ENCODE measurements around the gene THSD8. TPM values are rescaled to one million over a fixed set of nuclear protein-coding genes. Genes with fewer than 3 reads are reported as not detected.
A peak's percentile ranks its signal among the peaks of the same experiment; 100 is the strongest.

THSD8 gene
- total and polyA plus RNA-seq, 2 donors (not counting 1 experiment from before 2014, with no cell fraction given): not detected

DNA sequence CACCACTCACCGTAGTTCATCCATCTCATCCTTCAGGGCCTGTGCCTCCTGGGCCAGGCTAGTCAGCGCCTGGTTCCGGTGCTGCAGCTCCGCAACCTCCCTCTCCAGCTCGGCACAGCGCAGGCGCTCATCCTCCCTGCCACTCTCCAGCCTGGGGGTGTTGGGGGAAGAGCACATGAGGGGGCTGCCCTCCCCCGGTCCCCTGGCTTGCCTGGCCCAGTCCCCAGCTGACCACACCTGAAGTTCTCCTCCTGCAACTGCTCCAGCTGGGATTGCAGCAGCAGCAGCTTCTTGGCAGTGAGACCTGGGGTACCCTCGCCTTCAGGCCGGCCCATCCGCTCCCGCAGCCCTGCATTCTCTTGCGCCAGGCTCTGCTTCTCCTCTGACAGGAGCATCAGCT is 30.9 kb upstream of the THSD8 start:
- no peaks in the 10 kb centered on the region for H3K36me3 ChIP-seq (ENCODE audit: control insufficient read depth, insufficient read depth, low read length)
- no peak overlapping the region for H2AFZ ChIP-seq (ENCODE audit: low read length)
- no peaks in the 10 kb centered on the region for H3K9me3 ChIP-seq (ENCODE audit: control insufficient read depth, insufficient read depth, low read depth, low read length)
- no peak overlapping the region for H3K4me3 ChIP-seq (replicated peaks in 1 of 4; ENCODE audit: control extremely low read depth in 1 of 4, insufficient read depth in 1 of 4, low read depth in 3 of 4, low read length in 4 of 4)
- no peak for DNase-seq (ENCODE audit: low read depth in 2 of 2)
- H3K9ac ChIP-seq (ENCODE audit: insufficient read depth, low read length): no peak overlapping the region
- no peaks in the 10 kb centered on the region for H3K27me3 ChIP-seq (ENCODE audit: control insufficient read depth, insufficient read depth, low read length)
- H4K20me1 ChIP-seq (ENCODE audit: control insufficient read depth, extremely low read depth, insufficient read depth, low read length): no peaks in the 10 kb centered on the region
- H3K79me2 ChIP-seq (ENCODE audit: control insufficient read depth, insufficient read depth, low read length): no peaks in the 10 kb centered on the region
- no peak overlapping the region for H3K4me2 ChIP-seq (ENCODE audit: extremely low read depth, insufficient read depth, low read length)
- H3K27ac ChIP-seq (ENCODE audit: insufficient read depth, low read length): no peak overlapping the region
- peaks cover 7% of the 10 kb centered on the region for H3K4me1 ChIP-seq (ENCODE audit: control insufficient read depth, extremely low read depth, insufficient read depth, low read length)
- TF ChIP-seq, protein P1, sequence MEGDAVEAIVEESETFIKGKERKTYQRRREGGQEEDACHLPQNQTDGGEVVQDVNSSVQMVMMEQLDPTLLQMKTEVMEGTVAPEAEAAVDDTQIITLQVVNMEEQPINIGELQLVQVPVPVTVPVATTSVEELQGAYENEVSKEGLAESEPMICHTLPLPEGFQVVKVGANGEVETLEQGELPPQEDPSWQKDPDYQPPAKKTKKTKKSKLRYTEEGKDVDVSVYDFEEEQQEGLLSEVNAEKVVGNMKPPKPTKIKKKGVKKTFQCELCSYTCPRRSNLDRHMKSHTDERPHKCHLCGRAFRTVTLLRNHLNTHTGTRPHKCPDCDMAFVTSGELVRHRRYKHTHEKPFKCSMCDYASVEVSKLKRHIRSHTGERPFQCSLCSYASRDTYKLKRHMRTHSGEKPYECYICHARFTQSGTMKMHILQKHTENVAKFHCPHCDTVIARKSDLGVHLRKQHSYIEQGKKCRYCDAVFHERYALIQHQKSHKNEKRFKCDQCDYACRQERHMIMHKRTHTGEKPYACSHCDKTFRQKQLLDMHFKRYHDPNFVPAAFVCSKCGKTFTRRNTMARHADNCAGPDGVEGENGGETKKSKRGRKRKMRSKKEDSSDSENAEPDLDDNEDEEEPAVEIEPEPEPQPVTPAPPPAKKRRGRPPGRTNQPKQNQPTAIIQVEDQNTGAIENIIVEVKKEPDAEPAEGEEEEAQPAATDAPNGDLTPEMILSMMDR (conservative IDR thresholded peaks at IDR 0.05 in 1 of 2, IDR thresholded peaks at IDR 0.05 in 1 of 2; ENCODE audit: low read depth in 1 of 2, low read length in 2 of 2): no peak
- no peak for TF ChIP-seq EZH2 (IDR thresholded peaks at IDR 0.05; ENCODE audit: low read length, missing control alignments)

DNA sequence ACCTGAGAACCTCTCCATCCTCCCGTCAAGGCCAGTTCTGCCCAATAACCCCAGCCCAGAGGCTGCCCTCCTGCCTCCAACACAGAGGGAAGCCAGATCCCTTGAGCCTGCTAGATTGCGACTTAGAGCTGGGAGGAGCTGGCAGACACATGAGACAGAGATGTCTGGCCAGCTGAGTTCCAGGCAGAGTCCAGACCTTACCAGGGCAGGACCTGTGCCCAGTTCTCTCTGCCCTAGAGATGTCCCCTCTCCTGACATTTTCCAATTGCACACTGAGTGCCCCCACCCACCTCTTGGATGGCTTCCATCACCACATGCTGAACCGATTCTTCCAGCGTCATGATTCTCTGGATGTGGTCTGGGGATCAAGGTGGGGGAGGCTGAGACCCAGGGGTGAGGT is 29.5 kb upstream of the THSD8 start:
- no peak overlapping the region for H3K4me3 ChIP-seq (replicated peaks in 1 of 4; ENCODE audit: control extremely low read depth in 1 of 4, insufficient read depth in 1 of 4, low read depth in 3 of 4, low read length in 4 of 4)
- H3K79me2 ChIP-seq (ENCODE audit: control insufficient read depth, insufficient read depth, low read length): no peaks in the 10 kb centered on the region

DNA sequence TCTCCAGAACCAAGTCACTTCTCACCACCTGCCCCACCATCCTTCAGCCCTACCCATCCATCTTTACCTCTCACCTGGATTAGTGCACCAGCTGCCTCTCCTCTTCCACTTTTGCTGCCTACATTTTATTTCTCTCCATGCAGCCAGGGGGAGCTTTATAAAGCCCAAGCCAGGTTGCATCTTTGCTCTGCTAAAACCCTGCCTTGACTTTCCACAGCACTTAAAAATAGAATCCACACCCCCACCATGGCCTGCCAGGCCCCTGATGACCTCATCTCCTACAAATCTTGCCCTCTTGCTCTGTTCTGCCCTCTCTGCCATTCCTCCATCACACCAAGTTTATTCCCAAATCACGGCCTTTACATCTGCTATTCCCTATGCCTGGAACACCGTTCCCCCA is 28.3 kb upstream of the THSD8 start:
- H3K9me3 ChIP-seq (ENCODE audit: control insufficient read depth, insufficient read depth, low read depth, low read length): no peaks in the 10 kb centered on the region
- no peak overlapping the region for H3K27ac ChIP-seq (ENCODE audit: insufficient read depth, low read length)
- H3K4me2 ChIP-seq (ENCODE audit: extremely low read depth, insufficient read depth, low read length): no peak overlapping the region
- DNase-seq (ENCODE audit: low read depth in 2 of 2): no peak
- no peaks in the 10 kb centered on the region for H3K27me3 ChIP-seq (ENCODE audit: control insufficient read depth, insufficient read depth, low read length)
- H3K4me3 ChIP-seq (replicated peaks in 1 of 4; ENCODE audit: control extremely low read depth in 1 of 4, insufficient read depth in 1 of 4, low read depth in 3 of 4, low read length in 4 of 4): no peak overlapping the region
- H3K36me3 ChIP-seq (ENCODE audit: control insufficient read depth, insufficient read depth, low read length): no peaks in the 10 kb centered on the region
- no peak overlapping the region for H3K9ac ChIP-seq (ENCODE audit: insufficient read depth, low read length)
- TF ChIP-seq, protein P1 (conservative IDR thresholded peaks at IDR 0.05 in 1 of 2, IDR thresholded peaks at IDR 0.05 in 1 of 2; ENCODE audit: low read depth in 1 of 2, low read length in 2 of 2): peak; percentile 40 to 44
- TF ChIP-seq EZH2 (IDR thresholded peaks at IDR 0.05; ENCODE audit: low read length, missing control alignments): no peak
- H3K4me1 ChIP-seq (ENCODE audit: control insufficient read depth, extremely low read depth, insufficient read depth, low read length): peaks cover 15% of the 10 kb centered on the region
- H4K20me1 ChIP-seq (ENCODE audit: control insufficient read depth, extremely low read depth, insufficient read depth, low read length): no peaks in the 10 kb centered on the region
- no peaks in the 10 kb centered on the region for H3K79me2 ChIP-seq (ENCODE audit: control insufficient read depth, insufficient read depth, low read length)
- H2AFZ ChIP-seq (ENCODE audit: low read length): no peak overlapping the region

More for the DNA sequence above, 29.5 kb upstream of the THSD8 start:
- no peak for DNase-seq (ENCODE audit: low read depth in 2 of 2)
- Histone ChIP-seq H3K9ac (ENCODE audit: insufficient read depth, low read length) (no peak overlapping the region), H3K27ac (ENCODE audit: insufficient read depth, low read length) (no peak overlapping the region), H3K4me1 (ENCODE audit: control insufficient read depth, extremely low read depth, insufficient read depth, low read length) (peaks cover 8% of the 10 kb centered on the region), H3K36me3 (ENCODE audit: control insufficient read depth, insufficient read depth, low read length) (no peaks in the 10 kb centered on the region), H3K27me3 (ENCODE audit: control insufficient read depth, insufficient read depth, low read length) (no peaks in the 10 kb centered on the region), H3K9me3 (ENCODE audit: control insufficient read depth, insufficient read depth, low read depth, low read length) (no peaks in the 10 kb centered on the region), H2AFZ (ENCODE audit: low read length) (no peak overlapping the region), H3K4me2 (ENCODE audit: extremely low read depth, insufficient read depth, low read length) (no peak overlapping the region), H4K20me1 (ENCODE audit: control insufficient read depth, extremely low read depth, insufficient read depth, low read length) (no peaks in the 10 kb centered on the region)
- TF ChIP-seq, protein P1 (conservative IDR thresholded peaks at IDR 0.05 in 1 of 2, IDR thresholded peaks at IDR 0.05 in 1 of 2; ENCODE audit: low read depth in 1 of 2, low read length in 2 of 2): no peak
- TF ChIP-seq EZH2 (IDR thresholded peaks at IDR 0.05; ENCODE audit: low read length, missing control alignments): no peak

All from fibroblast of lung (primary cell).